K562 (cell line): ENCODE results near the gene BRAP. TPM values are rescaled to one million over a fixed set of nuclear protein-coding genes. Genes with fewer than 3 reads are reported as not detected.

Source experiments
- KLF10 ChIP-seq: fragments of 250-450 bp; sonication (Bioruptor Pico); IDR thresholded peaks from 2 replicates; pipeline ENCODE4 v1.6.1; 2021; ENCODE audit warnings: matching md5 sums
- RERE ChIP-seq: sonication (generic); formaldehyde crosslinking; IDR thresholded peaks from 2 replicates; pipeline ENCODE4 v1.8.0; 2023; ENCODE audit warnings: missing genetic modification reagents, mild to moderate bottlenecking, borderline replicate concordance
- ZBTB8A ChIP-seq: fragments of 450-650 bp; IDR thresholded peaks from 2 replicates; pipeline ENCODE4 v1.6.1; 2018; ENCODE audit warnings: mild to moderate bottlenecking, moderate library complexity; ENCODE audit not compliant: partially characterized antibody
- polyA plus RNA-seq, 8 experiments: library from polyadenylated mRNA; depleted of rRNA in 4 of 8; stranded (reverse) in 5 of 8; unstranded in 3 of 8; fragments of >200 nt; fragmentation: Nextera tagmentation in 2 of 8; fragmentation: Illumina TruSeq in 1 of 8; extraction: Ambion mirVana in 2 of 8; extraction: Trizol in 1 of 8; gene quantifications; 2 replicates each; pipeline versions ENCODE4 v1.2.1 to v1.2.3, GENCODE V29; 2011 to 2014; ENCODE audit warnings: inconsistent platforms in 1 of 8, missing spikeins in 1 of 8
- total RNA-seq, 7 experiments: library from RNA; depleted of rRNA in 6 of 7; stranded (reverse); fragments of >200 nt in 6 of 7; fragmentation: Illumina TruSeq in 2 of 7; extraction: Trizol in 2 of 7; gene quantifications; 2 replicates each; pipeline versions ENCODE4 v1.2.1 to v1.2.3, GENCODE V29; 2011 to 2021; ENCODE audit warnings: low replicate concordance in 1 of 7

Gene BRAP
- total and polyA plus RNA-seq, 9 of the 15 experiments (the other 6 are each of a cell fraction or from before 2014, with no cell fraction given) = 2.2 to 32.6 (median 27.5) TPM

- TF ChIP-seq RERE (CRISPR knock-in tag) (no peak), ZBTB8A (no peak), KLF10 (CRISPR knock-in tag) (no peak)
Observed at GRCh38 chr12:111672822-111673381, 12.9 kb downstream of the BRAP start (continued).
